ENCODE data around the gene SCYGR2.

- TF ChIP-seq NFATC4 (CRISPR knock-in tag; IDR thresholded peaks at IDR 0.05) (no peak), CTCF (IDR thresholded peaks at IDR 0.05) (no peak), JUN (CRISPR knock-in tag; IDR thresholded peaks at IDR 0.05) (no peak), AFF4 (CRISPR knock-in tag; IDR thresholded peaks at IDR 0.05; ENCODE audit: borderline replicate concordance) (no peak), NR2C2 (CRISPR knock-in tag; IDR thresholded peaks at IDR 0.05) (no peak)
Observed at GRCh38 chr2:227608561-227609338, 10.1 kb downstream of the SCYGR2 start.

Measured in WTC11 (cell line).